GM12878 (cell line): ENCODE measurements around the gene PRRT1B. TPM values are rescaled to one million over a fixed set of nuclear protein-coding genes. Genes with fewer than 3 reads are reported as not detected.

Experiments used
- EP300 ChIP-seq, 2 experiments: fragments of 150-350 bp in 1 of 2; IDR thresholded peaks; 2 replicates each; pipeline ENCODE4 v1.6.1; 2011 to 2012; ENCODE audit warnings: low read depth in 2 of 2, low read length in 2 of 2, borderline replicate concordance in 1 of 2, improper control_type of control experiment in 1 of 2, inconsistent platforms in 1 of 2; ENCODE audit not compliant: control insufficient read depth in 1 of 2
- TARDBP ChIP-seq: IDR thresholded peaks from 2 replicates; pipeline ENCODE4 v1.6.1; 2016; ENCODE audit warnings: borderline replicate concordance
- polyA plus RNA-seq, 11 experiments: library from polyadenylated mRNA; depleted of rRNA in 4 of 11; unstranded in 6 of 11; stranded (reverse) in 5 of 11; fragments of >200 nt; fragmentation: Nextera tagmentation in 4 of 11; fragmentation: Illumina TruSeq in 1 of 11; extraction: Ambion mirVana in 4 of 11; extraction: Trizol in 1 of 11; gene quantifications; 1 replicate in 1 of 11; 2 replicates in 10 of 11; pipeline versions ENCODE4 v1.2.1 to v1.2.3, GENCODE V29; 2011 to 2016; ENCODE audit warnings: inconsistent platforms in 2 of 11, missing spikeins in 2 of 11, low read depth in 1 of 11
- total RNA-seq, 4 experiments: library from RNA; depleted of rRNA in 3 of 4; stranded (reverse); fragments of >200 nt in 3 of 4; fragmentation: Illumina TruSeq in 1 of 4; extraction: Trizol in 1 of 4; gene quantifications; 2 replicates each; pipeline versions ENCODE4 v1.2.1 to v1.2.3, GENCODE V29; 2013 to 2021
- TF ChIP-seq, protein P1 (sequence below): fragments of 450-650 bp; IDR thresholded peaks from 2 replicates; pipeline ENCODE4 v1.6.1; 2017; ENCODE audit warnings: mild to moderate bottlenecking
- TF ChIP-seq, protein P2 (sequence below): fragments of 450-650 bp; formaldehyde crosslinking; IDR thresholded peaks from 2 replicates; pipeline ENCODE4 v1.4.0; 2020; ENCODE audit warnings: mild to moderate bottlenecking, moderate library complexity

PRRT1B gene
- total and polyA plus RNA-seq, 10 of the 15 experiments (the other 5 are each of a cell fraction or from before 2014, with no cell fraction given) = not detected

DNA sequence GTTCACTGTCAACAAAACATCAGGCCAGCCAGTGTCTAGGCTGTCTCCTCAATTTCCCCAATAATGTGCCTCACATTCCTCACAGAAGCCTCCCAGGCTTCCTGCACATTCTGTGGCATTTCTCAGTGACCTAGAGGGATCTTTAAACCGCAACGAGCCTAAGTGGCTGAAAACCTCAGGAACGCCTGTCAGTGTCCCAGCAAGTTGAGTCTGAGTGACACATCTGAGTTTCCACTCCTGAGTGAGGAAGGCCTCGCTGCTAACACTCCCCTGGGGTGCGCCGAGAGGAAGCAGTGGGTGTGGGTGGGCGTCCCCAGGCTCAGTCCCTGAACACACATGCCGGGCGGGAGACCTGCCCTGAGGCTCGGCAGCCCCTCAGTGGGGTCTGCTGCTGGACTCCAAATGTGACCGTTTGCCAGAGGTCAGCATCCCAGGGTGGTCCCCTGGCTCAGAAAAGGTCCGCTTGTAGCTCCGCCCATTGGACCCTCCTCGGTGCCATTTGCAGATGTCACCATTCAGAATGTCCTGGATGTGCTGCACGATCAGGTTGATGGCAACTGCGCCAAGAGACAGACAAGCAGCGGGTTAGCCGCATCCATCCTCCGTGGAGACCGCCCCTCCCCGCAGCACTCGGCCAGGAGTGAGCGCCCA is 20.5 kb upstream of the PRRT1B start (continued):
- TF ChIP-seq, protein P1, sequence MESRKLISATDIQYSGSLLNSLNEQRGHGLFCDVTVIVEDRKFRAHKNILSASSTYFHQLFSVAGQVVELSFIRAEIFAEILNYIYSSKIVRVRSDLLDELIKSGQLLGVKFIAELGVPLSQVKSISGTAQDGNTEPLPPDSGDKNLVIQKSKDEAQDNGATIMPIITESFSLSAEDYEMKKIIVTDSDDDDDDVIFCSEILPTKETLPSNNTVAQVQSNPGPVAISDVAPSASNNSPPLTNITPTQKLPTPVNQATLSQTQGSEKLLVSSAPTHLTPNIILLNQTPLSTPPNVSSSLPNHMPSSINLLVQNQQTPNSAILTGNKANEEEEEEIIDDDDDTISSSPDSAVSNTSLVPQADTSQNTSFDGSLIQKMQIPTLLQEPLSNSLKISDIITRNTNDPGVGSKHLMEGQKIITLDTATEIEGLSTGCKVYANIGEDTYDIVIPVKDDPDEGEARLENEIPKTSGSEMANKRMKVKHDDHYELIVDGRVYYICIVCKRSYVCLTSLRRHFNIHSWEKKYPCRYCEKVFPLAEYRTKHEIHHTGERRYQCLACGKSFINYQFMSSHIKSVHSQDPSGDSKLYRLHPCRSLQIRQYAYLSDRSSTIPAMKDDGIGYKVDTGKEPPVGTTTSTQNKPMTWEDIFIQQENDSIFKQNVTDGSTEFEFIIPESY = no peak
- TF ChIP-seq EP300 (IDR thresholded peaks at IDR 0.05; ENCODE audit: borderline replicate concordance in 1 of 2, control insufficient read depth in 1 of 2, low read depth in 2 of 2, low read length in 2 of 2) = no peak
- TF ChIP-seq TARDBP = no peak
- TF ChIP-seq, protein P2, sequence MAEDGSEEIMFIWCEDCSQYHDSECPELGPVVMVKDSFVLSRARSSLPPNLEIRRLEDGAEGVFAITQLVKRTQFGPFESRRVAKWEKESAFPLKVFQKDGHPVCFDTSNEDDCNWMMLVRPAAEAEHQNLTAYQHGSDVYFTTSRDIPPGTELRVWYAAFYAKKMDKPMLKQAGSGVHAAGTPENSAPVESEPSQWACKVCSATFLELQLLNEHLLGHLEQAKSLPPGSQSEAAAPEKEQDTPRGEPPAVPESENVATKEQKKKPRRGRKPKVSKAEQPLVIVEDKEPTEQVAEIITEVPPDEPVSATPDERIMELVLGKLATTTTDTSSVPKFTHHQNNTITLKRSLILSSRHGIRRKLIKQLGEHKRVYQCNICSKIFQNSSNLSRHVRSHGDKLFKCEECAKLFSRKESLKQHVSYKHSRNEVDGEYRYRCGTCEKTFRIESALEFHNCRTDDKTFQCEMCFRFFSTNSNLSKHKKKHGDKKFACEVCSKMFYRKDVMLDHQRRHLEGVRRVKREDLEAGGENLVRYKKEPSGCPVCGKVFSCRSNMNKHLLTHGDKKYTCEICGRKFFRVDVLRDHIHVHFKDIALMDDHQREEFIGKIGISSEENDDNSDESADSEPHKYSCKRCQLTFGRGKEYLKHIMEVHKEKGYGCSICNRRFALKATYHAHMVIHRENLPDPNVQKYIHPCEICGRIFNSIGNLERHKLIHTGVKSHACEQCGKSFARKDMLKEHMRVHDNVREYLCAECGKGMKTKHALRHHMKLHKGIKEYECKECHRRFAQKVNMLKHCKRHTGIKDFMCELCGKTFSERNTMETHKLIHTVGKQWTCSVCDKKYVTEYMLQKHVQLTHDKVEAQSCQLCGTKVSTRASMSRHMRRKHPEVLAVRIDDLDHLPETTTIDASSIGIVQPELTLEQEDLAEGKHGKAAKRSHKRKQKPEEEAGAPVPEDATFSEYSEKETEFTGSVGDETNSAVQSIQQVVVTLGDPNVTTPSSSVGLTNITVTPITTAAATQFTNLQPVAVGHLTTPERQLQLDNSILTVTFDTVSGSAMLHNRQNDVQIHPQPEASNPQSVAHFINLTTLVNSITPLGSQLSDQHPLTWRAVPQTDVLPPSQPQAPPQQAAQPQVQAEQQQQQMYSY (CRISPR knock-in tag) = no peak
- TF ChIP-seq, all 136 proteins: peak for 0
